Measurements from ENCODE around the gene ISCA2.
"Not testable (repeated sequence)": the region's sequence is repeated elsewhere in the genome, so short reads cannot be mapped to it uniquely, and the experiment has no call there.

ISCA2 gene

DNA sequence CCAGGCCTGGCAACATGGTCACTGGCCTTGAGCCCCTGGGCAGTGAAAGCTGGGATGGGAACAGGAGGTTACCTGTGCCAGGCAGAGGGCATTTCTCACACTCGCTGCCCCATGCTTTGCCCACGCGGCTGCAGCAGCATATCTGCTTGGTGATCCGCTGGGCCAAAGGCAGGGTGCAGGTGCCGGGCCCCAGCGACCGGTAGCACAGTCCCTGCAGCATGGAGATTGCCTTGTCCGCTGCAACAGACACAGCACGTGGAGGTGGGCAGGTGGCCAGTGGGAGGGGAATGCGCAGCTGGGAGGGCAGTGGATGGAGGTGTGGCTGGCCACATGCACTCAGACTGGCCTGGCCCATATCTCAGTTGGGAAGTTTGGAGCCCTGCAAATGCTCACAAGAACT is 35.3 kb downstream of the ISCA2 start:
- DNase-seq (ENCODE audit: low spot score): no peak

DNA sequence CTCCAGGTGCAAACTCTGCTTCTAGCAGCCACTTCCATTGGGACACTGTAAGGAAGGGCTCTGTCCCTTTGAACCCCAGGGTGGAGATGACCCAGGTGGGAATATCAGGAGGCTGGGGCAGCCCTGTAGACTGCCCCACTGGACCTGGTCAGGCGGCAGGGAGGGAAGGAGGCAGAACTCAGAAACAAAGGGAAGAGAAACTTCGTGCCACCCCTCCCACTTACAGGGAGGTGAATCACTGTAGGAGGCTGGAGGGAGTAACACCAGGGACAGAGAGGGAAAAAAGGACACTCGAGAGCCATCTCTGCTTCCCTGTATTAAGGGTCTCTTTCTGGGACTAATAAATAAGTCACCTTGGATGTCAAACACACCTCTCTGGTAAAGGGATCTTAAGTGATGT is 37.4 kb downstream of the ISCA2 start:
- DNase-seq (ENCODE audit: low spot score): no peak

DNA sequence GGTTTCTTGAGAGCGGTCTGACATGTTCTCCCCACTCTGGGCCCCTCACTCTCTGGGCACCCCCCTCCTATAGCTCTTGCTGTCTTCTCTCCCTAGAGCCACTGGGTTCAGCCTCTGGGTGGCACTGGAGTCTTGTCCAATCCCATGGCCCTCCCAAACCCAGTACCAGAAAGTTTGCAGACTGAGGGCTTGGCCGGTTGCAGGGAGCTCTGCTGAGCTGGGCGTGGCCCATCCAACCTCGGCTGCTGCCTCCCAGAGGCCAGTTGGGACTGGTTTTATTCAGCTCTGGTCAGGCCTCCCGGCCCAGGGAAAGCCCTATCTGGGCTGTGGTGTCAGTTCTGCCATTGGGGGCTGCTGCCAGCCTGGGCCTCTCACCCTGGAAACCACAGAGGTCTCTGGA is 37.9 kb downstream of the ISCA2 start:
- no peak for DNase-seq (ENCODE audit: low spot score)

- no peak for DNase-seq (ENCODE audit: low spot score)
Measured at GRCh38 chr14:74532246-74532645, 38.7 kb downstream of the ISCA2 start.

GRCh38 chr14:74533576-74533975 is 40.0 kb downstream of the ISCA2 start:
- DNase-seq (ENCODE audit: low spot score): no peak

GRCh38 chr14:74535756-74536325 is 42.3 kb downstream of the ISCA2 start:
- DNase-seq (ENCODE audit: low spot score): no peak

- not testable (repeated sequence) for DNase-seq (ENCODE audit: low spot score)
Measured at GRCh38 chr14:74536336-74536735, 42.8 kb downstream of the ISCA2 start.

DNA sequence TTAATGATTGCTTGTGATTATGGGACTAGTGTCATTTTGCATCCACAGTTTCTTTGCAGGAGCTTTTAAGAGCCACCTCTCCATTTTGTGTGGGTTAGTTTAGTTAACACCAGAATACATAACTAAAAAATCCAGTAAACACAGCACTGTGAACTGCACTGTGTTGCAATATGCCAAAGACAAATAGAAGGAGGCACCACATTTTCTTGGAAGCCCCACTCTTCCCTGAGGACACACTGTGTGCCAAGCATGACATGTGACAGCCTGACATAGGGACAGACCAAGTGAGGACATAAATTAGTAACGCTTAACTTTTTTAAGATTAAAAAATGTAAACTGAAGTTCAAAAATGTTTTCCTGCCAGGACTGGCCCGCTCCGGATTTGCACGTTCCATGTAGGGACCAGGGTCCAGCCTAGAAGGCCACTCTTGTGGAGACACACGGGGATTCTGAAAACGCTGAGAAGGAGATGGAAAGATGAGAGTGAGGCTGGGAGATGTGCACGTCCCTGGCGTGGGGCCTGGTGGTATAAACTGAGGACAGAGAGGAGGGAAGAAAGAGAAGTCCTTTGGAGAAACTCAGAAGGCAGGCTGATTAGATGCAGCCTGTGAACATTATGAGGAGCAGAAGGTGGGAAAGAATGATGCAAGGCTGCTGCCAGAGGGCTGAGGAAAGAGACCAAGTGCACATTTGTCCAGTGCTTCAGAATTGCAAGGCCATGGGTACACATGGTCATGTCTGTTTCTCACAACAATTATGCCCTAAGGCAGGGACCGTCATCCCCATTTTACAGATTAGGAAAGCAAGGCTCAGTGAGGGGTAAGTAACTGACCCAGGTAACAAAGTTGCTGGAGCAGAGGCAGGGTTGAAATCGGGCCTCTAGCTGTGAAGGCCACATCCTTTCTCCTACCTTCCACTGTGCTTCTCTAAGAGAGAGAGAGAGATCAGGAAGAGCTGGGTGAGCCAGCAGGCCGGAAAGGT is 45.1 kb downstream of the ISCA2 start:
- DNase-seq (ENCODE audit: low spot score): no peak

DNA sequence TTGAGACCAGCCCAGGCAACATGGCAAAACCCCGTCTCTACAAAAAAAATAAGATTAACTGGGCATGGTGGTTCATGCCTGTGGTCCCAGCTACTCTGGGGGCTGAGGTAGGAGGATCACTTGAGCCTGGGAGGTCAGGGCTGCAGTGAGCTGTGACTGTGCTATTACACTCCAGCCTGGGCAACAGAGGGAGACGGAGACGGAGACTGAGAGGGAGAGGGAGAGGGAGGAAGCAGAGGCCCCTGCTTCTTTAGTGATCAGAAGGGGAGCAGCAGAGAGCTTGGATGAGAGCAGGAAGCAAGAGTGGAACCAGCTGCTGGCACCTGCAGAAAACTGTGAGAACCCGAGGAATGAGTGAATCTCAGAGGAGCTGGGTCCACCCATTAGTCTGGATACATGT is 45.9 kb downstream of the ISCA2 start:
- DNase-seq (ENCODE audit: low spot score): no peak

GRCh38 chr14:74541225-74541624 is 47.7 kb downstream of the ISCA2 start:
- no peak for DNase-seq (ENCODE audit: low spot score)

- no peak for DNase-seq (ENCODE audit: low spot score)
Measured at GRCh38 chr14:74542056-74542685, 48.6 kb downstream of the ISCA2 start.

DNA sequence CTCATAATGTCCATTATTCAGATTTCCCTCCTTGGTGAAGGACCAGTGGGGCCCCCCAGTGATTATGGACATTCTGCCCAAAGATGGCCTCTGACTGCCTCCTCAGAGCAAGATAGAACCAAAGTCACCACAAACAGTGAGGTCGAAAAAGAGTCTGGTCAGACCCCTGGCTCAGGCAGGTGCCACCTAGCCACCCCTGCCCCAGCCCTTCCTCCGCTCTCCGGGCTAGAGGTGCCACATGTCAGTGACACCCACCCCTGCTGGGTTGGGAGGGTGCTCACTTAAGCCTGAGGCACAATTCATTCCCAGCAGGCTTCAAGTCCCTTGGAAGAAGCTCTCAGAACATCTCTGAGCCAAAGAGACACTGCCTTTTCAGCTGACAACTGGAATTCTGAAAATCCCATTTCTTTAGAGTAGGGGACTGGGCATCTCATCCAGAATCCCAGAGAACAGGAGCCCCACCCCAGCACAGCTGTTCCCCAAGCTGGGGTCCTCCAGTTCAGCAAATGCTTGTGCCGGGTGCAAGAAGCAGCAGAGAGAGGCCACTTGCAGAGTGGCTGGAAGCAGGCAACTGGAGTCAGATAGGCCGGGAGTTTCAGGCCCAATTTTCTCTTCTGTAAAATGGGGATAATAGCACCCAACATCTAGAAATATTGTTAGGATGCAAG is 50.3 kb downstream of the ISCA2 start:
- no peak for DNase-seq (ENCODE audit: low spot score)

DNA sequence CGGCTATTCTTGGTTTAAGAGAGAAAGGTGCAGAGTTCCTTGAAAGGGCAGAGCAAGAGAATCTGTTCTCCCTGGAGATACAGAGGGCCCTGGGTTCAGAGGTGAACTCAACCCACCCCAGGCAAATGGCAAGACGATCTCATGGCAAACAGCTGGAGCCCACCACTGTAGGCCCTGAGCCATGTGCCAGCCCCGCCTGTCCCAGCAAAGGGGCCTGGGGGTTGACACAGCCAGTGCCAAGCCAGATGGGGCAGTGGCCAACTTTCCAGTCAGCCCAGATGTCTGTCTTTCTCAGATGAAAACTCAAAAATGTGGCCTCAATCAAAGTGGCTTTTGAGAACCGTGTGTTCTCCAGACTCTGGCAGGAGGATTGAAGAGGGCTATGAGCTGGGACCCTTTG is 51.8 kb downstream of the ISCA2 start:
- no peak for DNase-seq (ENCODE audit: low spot score)

DNA sequence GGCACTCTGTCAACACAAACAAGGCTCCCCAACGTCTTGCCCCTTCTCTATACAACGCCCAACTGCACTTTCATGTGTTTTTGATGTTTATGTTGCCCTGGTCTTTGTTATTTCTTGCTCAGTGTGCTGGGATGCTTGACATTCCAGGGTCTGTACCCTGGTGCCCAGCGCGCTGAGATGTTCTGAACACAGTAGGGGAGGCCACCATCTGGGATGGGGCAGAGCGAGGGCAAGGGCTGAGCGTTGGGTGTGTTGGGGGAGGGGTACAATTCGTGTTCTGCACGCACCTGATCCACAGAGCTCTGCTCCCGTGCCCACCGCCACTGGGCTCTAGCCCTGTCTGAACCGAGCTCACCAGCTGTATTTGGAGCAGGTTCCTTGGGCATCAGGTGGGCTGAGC is 52.9 kb downstream of the ISCA2 start:
- DNase-seq (ENCODE audit: low spot score): no peak

All from hematopoietic multipotent progenitor cell treated with erythropoietin and hydrocortisone succinate and interleukin-3 and kit ligand, for 15 days (in vitro differentiated cells).